ENCODE results near the gene ABLIM2. TPM values are rescaled to one million over a fixed set of nuclear protein-coding genes. Genes with fewer than 3 reads are reported as not detected.

ABLIM2 gene
- total RNA-seq, 1 experiment from 2014 or later, result 1.0 TPM

DNA sequence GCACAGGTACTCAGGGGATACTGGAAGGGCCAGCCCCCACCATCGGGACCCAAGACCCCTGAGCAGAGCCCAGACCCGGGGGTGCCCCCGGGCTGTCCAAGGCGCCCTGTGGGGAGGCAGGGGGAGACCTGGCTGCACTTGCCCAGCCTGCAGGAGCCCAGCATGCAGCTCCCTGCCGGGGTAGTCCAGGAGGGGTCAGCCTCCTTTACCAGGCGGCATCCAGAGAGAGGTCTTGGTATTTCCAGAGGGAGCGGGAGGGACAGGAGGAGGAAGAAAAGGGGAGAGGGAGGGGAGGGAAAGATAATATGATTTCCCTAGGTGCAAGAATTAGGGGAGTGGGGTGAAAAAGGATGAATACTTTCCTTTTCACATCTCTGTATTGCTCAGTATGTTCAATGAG, 97.5 kb downstream of the ABLIM2 start:
- TF ChIP-seq, protein P1, sequence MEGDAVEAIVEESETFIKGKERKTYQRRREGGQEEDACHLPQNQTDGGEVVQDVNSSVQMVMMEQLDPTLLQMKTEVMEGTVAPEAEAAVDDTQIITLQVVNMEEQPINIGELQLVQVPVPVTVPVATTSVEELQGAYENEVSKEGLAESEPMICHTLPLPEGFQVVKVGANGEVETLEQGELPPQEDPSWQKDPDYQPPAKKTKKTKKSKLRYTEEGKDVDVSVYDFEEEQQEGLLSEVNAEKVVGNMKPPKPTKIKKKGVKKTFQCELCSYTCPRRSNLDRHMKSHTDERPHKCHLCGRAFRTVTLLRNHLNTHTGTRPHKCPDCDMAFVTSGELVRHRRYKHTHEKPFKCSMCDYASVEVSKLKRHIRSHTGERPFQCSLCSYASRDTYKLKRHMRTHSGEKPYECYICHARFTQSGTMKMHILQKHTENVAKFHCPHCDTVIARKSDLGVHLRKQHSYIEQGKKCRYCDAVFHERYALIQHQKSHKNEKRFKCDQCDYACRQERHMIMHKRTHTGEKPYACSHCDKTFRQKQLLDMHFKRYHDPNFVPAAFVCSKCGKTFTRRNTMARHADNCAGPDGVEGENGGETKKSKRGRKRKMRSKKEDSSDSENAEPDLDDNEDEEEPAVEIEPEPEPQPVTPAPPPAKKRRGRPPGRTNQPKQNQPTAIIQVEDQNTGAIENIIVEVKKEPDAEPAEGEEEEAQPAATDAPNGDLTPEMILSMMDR (conservative IDR thresholded peaks at IDR 0.05), result no peak
- no peak overlapping the region for H3K27ac ChIP-seq (ENCODE audit: insufficient read length, low read depth, low read length)
- H4K5ac ChIP-seq (ENCODE audit: insufficient read length, low read depth, low read length), result no peak overlapping the region
- H3K4ac ChIP-seq (ENCODE audit: low read depth, low read length), result no peak overlapping the region
- Mint-ChIP-seq H3K27ac (no peak overlapping the region), H3K4me1 (peaks cover 0 to 2% of the 10 kb centered on the region in 2 experiments; a peak in 1 of 4 replicates), H3K36me3 (ENCODE audit: insufficient read depth in 1 of 3, low read depth in 3 of 3) (peaks cover 12 to 22% (median 21%) of the 10 kb centered on the region in 3 experiments; a peak in 6 of 7 replicates), H3K27me3 (ENCODE audit: low read depth) (peaks cover 3% of the 10 kb centered on the region), H3K4me3 (no peak overlapping the region), H3K9me3 (peaks cover 23 to 26% of the 10 kb centered on the region in 2 experiments)
- H4K91ac ChIP-seq (ENCODE audit: insufficient read length, low read depth, low read length), result no peak overlapping the region
- H2AFZ ChIP-seq (ENCODE audit: low read length), result no peak overlapping the region
- H3K9ac ChIP-seq (ENCODE audit: extremely low read depth, insufficient read length, low read length), result no peak overlapping the region
- no peak overlapping the region for H3K14ac ChIP-seq (ENCODE audit: insufficient read depth, low read length)
- no peak overlapping the region for H3K23ac ChIP-seq (ENCODE audit: insufficient read length, low read depth, low read length)
- DNase-seq, result no peak
- no peak overlapping the region for H3K56ac ChIP-seq (ENCODE audit: insufficient read length, low read depth, low read length)
- H3K79me1 ChIP-seq (ENCODE audit: insufficient read depth, low read depth, low read length, poor library complexity, severe bottlenecking), result no peaks in the 10 kb centered on the region
- no peak overlapping the region for H2BK12ac ChIP-seq (ENCODE audit: insufficient read length, low read depth, low read length)
- H2BK5ac ChIP-seq (ENCODE audit: insufficient read length, low read length), result no peak overlapping the region
- no peaks in the 10 kb centered on the region for H3K79me2 ChIP-seq (ENCODE audit: insufficient read depth, low read length)
- no peaks in the 10 kb centered on the region for H3K4me1 ChIP-seq (ENCODE audit: insufficient read depth, low read length)
- H3K23me2 ChIP-seq (ENCODE audit: insufficient read length, low read depth, low read length, poor library complexity, severe bottlenecking), result no peaks in the 10 kb centered on the region
- no peak overlapping the region for H3T11ph ChIP-seq (ENCODE audit: low read length)
- no peak overlapping the region for H4K8ac ChIP-seq (replicated peaks; ENCODE audit: insufficient read length, low read depth, low read length)
- no peak overlapping the region for H2BK15ac ChIP-seq (ENCODE audit: low read depth, low read length)
- H3K18ac ChIP-seq (ENCODE audit: insufficient read length, low read depth, low read length), result no peak overlapping the region
- no peak overlapping the region for H3K4me2 ChIP-seq (ENCODE audit: insufficient read depth, insufficient read length, low read length)
- H2BK120ac ChIP-seq (ENCODE audit: low read depth, low read length, poor library complexity, severe bottlenecking), result no peak overlapping the region
- no peaks in the 10 kb centered on the region for H3K9me3 ChIP-seq (ENCODE audit: control insufficient read depth, low read depth, low read length)
- WGBS (ENCODE audit: extremely low coverage, insufficient read length, low lambda C conversion rate), result no CpG with 5 or more reads among the region's 7 CpGs
- H2AK5ac ChIP-seq (ENCODE audit: insufficient read length, low read length), result no peak overlapping the region
- H2BK20ac ChIP-seq (ENCODE audit: low read depth, low read length, poor library complexity, severe bottlenecking), result no peak overlapping the region
- H4K20me1 ChIP-seq (ENCODE audit: control insufficient read depth, insufficient read depth, insufficient read length), result no peaks in the 10 kb centered on the region
- H3K27me3 ChIP-seq (ENCODE audit: insufficient read depth, low read length), result no peaks in the 10 kb centered on the region
